IPS DF 19.7 (cell line): ENCODE results near the gene AP4B1.
A peak's percentile ranks its signal among the peaks of the same experiment; 100 is the strongest.

Experiments
- DNase-seq: peaks from one replicate; pipeline ENCODE4 v3.0.0-alpha.2; 2013; ENCODE audit warnings: low read depth, low spot score

The AP4B1 gene

DNA sequence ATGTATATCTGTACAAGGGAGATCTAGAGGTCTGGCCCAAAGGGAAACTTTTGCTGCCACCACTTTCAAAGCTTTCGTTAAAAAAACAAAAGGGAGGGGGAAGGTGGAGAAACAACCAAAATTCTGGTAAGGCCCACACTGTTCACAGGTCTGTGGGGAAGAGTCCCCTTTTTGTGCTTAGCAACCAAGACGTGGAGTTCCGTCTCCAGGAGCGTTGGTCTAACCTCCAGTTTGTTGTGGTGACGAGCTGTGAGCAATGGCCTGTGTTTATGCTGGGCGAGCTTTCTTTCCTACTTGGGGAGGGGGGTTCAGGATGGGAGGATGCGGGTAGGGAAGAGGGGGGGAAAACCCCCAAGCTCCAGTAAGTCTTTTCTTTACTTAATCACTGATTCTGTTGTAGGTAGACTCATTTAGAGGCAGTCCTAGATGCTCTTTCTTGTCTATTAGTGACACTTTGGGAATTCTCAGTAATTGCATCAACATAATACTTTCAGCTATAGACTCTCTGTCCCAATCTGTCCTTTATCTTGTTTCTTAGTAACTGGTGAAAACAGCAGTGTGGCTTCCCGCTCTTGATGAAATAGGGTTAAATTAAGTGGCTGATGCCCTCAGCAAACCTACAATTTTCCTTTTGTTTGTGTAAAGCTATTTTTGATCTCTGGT is 26.0 kb upstream of the AP4B1 start:
- no peak for DNase-seq

GRCh38 chr1:113929750-113930498 is 25.3 kb upstream of the AP4B1 start:
- DNase-seq = no peak

GRCh38 chr1:113928941-113929749 is 24.5 kb upstream of the AP4B1 start, which contains the start of gene HIPK1:
Gene HIPK1 (plus strand): TSS chr1:113929324.
- DNase-seq = peak; percentile 74

GRCh38 chr1:113928187-113928930 is 23.8 kb upstream of the AP4B1 start:
- DNase-seq = no peak

DNA sequence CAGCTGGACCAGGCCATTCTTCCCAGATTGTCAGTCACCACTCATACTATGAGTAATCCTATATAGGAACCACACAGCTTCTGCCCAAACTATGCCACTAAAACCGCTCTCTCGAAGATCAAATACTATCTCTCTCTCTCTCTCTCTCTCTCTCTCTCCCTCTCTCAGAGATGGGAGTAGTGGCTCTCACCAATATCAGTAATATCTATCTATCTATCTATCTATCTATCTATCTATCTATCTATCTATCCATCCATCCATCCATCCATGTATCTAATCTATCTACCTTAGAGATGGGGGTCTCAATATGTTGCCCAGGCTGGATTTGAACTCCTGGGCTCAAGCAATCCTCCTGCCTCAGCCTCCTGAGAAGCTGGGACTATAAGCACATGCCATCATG is 19.9 kb upstream of the AP4B1 start:
- no peak for DNase-seq

DNA sequence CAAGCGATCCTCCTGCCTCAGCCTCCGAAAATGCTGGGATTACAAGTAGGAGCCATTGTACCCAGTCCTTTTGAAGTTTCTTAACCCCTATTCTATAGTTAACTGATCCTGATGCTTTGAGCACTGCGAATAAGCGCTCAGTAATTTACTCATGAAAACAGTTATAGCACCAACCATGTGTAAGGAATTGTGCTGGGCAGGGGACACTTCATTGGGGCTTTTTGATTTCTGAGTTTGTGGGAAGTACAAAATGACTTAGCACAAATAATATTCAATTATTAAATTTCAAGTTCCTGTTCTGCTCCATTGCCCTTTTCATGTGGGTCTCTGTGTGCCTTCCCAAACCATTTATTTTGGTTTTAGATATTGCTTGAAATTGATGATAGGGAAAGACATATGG is 18.4 kb upstream of the AP4B1 start:
- no peak for DNase-seq

- no peak for DNase-seq
Observed at GRCh38 chr1:113918243-113918642, 13.6 kb upstream of the AP4B1 start.

GRCh38 chr1:113917400-113918082 is 12.9 kb upstream of the AP4B1 start:
- DNase-seq = no peak

GRCh38 chr1:113916974-113917373 is 12.4 kb upstream of the AP4B1 start:
- DNase-seq = no peak

GRCh38 chr1:113913887-113914664 is 9.5 kb upstream of the AP4B1 start:
- no peak for DNase-seq

- DNase-seq = no peak
Observed at GRCh38 chr1:113913312-113913668, 8.7 kb upstream of the AP4B1 start.

- DNase-seq = no peak
Observed at GRCh38 chr1:113912594-113913311, 8.2 kb upstream of the AP4B1 start.

DNA sequence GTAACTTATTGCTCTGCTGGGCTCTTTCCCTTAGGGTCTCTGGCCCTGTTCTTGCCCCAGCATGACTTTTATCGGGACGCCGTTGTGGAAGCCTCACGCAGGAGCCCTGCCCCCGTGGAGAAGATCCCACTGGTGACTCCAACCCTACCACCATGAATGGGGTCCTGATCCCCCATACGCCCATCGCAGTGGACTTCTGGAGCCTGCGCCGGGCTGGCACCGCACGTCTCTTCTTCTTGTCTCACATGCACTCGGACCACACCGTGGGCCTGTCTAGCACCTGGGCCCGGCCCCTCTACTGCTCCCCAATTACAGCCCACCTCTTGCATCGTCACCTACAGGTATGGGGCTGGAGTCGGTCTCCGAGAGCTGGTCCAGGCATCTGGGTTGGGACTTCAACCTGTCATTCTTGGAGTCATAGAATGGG is 849 bp upstream of the AP4B1 start:
- no peak for DNase-seq

DNA sequence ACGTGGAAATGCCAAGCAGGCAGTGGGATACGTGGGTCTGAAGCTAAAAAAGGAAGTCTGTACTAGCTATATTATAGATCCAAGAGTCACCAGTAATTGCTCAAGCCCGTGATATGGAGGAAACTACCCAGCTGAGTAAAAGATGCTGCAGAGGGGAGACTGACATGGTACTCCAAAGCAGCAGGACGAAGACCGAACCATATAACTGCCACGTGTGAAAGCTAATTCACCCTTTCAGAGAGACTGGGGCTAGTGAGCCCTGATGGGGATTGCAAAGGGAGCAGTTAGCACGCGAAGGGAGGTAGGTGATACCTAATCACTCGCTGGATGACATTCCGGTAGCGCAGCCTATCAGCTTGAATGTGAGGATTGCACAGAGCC is 316 bp downstream of the AP4B1 start:
- peak; percentile 45 for DNase-seq

DNA sequence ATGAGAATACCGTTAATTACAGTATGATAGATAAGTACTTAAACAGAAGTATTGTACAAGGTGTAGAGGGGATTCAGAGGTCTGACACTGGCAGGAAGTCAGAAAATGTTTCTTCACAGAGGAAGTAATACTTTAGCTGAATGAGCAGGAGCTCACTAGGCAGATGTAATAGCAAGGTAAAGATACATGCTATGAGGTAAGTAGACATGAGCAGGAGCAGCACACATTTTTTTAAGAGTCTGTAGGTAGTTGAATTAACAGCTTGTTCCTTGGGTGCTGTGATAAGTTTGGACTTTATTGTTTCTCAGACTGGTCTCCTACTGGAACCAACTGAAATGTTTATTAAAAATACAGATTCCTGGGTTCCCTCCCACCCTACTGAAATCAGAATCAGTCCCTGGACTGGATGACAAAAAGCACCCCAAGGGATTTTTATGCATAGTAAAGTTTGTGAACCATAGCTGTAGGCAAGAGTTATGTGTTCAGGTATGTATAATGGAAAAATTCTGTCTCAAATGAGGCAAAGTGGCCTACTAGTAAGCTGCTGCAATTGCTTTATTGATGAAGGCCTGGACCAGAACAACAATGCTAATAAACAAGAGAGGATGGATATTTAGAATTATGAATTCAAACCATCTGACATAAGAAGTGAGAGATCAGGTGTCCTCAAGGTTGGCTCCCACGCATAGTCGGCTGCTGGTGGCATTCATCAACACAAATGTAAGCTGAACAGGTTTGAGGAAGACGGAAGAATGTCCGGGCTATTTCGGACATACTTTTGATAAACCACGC is 902 bp downstream of the AP4B1 start:
- no peak for DNase-seq

DNA sequence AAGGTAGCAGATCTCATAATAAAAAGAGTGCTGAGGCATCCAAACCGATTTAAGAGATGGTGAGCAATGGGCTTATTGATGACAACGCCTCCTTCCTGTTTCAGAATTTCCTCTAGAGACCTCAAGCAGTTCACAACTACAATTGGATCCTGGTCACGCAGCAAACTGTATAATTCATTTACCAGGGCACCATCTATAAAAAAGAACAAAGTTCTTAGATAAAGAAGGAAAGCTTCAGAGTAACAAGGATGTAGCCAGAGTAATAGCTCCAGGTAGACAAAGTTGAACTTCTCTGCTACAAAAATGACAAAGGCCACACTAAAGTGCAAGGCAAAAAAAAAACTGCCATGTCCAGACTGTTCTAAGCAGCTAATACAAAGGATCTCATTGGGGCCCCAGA is 3.4 kb downstream of the AP4B1 start:
- DNase-seq = no peak

- DNase-seq = no peak
Observed at GRCh38 chr1:113899111-113899510, 5.5 kb downstream of the AP4B1 start.

DNA sequence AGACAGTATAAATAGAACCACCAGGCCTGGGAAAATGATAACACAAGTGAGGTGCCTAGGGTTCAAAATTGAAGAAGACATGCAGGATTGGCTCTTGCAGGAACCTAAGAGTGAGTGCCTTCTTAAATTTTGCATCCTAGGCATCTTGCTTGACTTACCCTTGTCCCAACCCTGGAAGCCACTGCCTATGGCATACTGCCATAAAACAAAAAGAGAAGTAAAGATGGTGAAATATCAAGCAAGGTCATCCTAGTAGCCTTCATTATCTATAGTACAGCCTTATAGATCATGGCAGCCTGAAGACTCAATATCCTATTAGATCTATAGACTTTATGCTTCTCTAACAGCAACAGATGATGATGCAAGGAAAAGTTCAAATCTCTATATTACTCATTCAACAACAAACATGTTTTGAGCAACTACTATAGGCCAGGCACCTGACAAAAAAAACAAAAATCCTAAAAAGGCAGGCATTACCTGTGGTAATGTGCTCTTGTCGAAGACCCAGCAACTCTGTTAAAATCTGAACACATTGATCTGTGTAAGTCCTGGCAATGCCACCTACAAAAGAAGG is 6.3 kb downstream of the AP4B1 start:
- DNase-seq = no peak

GRCh38 chr1:113895961-113896360 is 8.6 kb downstream of the AP4B1 start:
- no peak for DNase-seq
